ENCODE data around the gene ITPR3. TPM values are rescaled to one million over a fixed set of nuclear protein-coding genes. Genes with fewer than 3 reads are reported as not detected.

Gene ITPR3
- total and polyA plus RNA-seq, 4 donors: 36.7 to 89.5 (median 44.4) TPM

DNA sequence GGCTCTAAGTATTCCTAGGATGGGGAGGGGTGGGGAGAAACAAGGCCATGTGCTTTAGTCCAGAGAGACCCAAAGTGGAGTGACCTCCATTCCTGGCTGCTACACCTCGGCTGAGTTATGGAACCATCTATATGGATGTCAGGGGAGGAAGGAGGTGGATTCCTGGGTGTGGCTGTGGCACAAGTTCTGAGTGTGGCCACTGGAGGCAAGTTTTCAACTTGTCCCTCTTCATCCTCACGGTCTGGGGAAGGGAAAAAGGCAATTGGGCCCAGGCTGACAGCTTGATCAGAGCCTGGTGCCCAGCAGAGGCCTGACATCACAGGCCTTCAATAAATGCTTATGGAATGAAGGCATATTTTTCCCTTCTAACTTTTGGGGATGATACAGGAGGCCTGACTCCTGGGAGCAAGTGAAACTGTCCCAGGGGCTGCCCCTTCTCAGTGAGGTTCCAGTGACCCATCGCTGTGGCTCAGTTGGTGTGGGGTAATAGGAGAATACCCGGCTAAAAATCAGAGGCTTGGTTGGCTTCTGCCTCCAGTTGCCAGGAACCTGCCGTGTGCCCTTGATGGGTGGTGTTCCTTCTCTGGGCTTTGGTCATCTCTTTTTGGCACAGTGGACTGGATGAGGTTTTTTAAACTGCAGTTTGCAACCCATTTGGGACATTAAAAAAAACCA lies 1.8 kb upstream of the ITPR3 start:
- Histone ChIP-seq H3K36me3 (ENCODE audit: control insufficient read depth in 4 of 4, insufficient read depth in 4 of 4, low read length in 4 of 4) (peaks cover 0 to 4% (median 0%) of the 10 kb centered on the region in 4 donors), H3K4me1 (ENCODE audit: control insufficient read depth in 5 of 5, insufficient read depth in 5 of 5, low read length in 5 of 5) (peaks cover 0 to 35% (median 6%) of the 10 kb centered on the region in 5 donors), H3K27ac (ENCODE audit: low read depth in 1 of 2, low read length in 1 of 2) (peak overlapping the region in 1 of 2 donors; percentile 76), H3K4me3 (no peak overlapping the region), H3K9me3 (ENCODE audit: control insufficient read depth in 4 of 4, insufficient read depth in 3 of 4, low read length in 3 of 4) (no peaks in the 10 kb centered on the region), H3K27me3 (ENCODE audit: control insufficient read depth in 3 of 3, insufficient read depth in 3 of 3, low read length in 2 of 3) (no peaks in the 10 kb centered on the region), H3K9ac (ENCODE audit: insufficient read depth in 1 of 2, low read length in 2 of 2) (no peak overlapping the region)
- no peak for TF ChIP-seq CTCF (IDR thresholded peaks at IDR 0.05; ENCODE audit: control extremely low read depth, extremely low read depth)
- WGBS, 2 donors: 40 to 54% methylated on average over 5 of the region's 5 CpGs
- no peak for ATAC-seq (ENCODE audit: insufficient read depth, low FRiP score)
- DNase-seq: no peak

- peaks cover 0 to 36% (median 6%) of the 10 kb centered on the region in 5 donors for H3K4me1 ChIP-seq (ENCODE audit: control insufficient read depth in 5 of 5, insufficient read depth in 5 of 5, low read length in 5 of 5)
These were observed 815 bp upstream of the ITPR3 start for GRCh38 chr6:33620158-33620855.

GRCh38 chr6:33621711-33622388 lies 728 bp downstream of the ITPR3 start:
- peak overlapping the region; percentile 32 to 37 for H3K9ac ChIP-seq (ENCODE audit: insufficient read depth in 1 of 2, low read length in 2 of 2)
- no peaks in the 10 kb centered on the region for H3K9me3 ChIP-seq (ENCODE audit: control insufficient read depth in 4 of 4, insufficient read depth in 3 of 4, low read length in 3 of 4)
- no peak for TF ChIP-seq CTCF (IDR thresholded peaks at IDR 0.05; ENCODE audit: control extremely low read depth, extremely low read depth)
- H3K27ac ChIP-seq (ENCODE audit: low read depth in 1 of 2, low read length in 1 of 2): peak overlapping the region; percentile 90 to 96
- ATAC-seq (ENCODE audit: insufficient read depth, low FRiP score) (peak; percentile 46), DNase-seq (peak; percentile 66 to 84 (median 83))
- H3K36me3 ChIP-seq (ENCODE audit: control insufficient read depth in 4 of 4, insufficient read depth in 4 of 4, low read length in 4 of 4): peaks cover 0 to 4% (median 1%) of the 10 kb centered on the region in 4 donors
- peaks cover 0 to 36% (median 6%) of the 10 kb centered on the region in 5 donors for H3K4me1 ChIP-seq (ENCODE audit: control insufficient read depth in 5 of 5, insufficient read depth in 5 of 5, low read length in 5 of 5)
- WGBS, 2 donors: 7 to 10% methylated on average over 35 to 39 of the region's 39 CpGs
- H3K4me3 ChIP-seq: peak overlapping the region; percentile 64
- H3K27me3 ChIP-seq (ENCODE audit: control insufficient read depth in 3 of 3, insufficient read depth in 3 of 3, low read length in 2 of 3): no peaks in the 10 kb centered on the region

More at GRCh38 chr6:33620158-33620855, 815 bp upstream of the ITPR3 start:
- Histone ChIP-seq H3K9ac (ENCODE audit: insufficient read depth in 1 of 2, low read length in 2 of 2) (peak overlapping the region; percentile 63 to 76), H3K9me3 (ENCODE audit: control insufficient read depth in 4 of 4, insufficient read depth in 3 of 4, low read length in 3 of 4) (no peaks in the 10 kb centered on the region), H3K4me3 (peak overlapping the region; percentile 64), H3K36me3 (ENCODE audit: control insufficient read depth in 4 of 4, insufficient read depth in 4 of 4, low read length in 4 of 4) (peaks cover 0 to 4% (median 0%) of the 10 kb centered on the region in 4 donors), H3K27me3 (ENCODE audit: control insufficient read depth in 3 of 3, insufficient read depth in 3 of 3, low read length in 2 of 3) (no peaks in the 10 kb centered on the region), H3K27ac (ENCODE audit: low read depth in 1 of 2, low read length in 1 of 2) (peak overlapping the region; percentile 84 to 90)
- peak; percentile 73 to 88 (median 85) for DNase-seq
- ATAC-seq (ENCODE audit: insufficient read depth, low FRiP score): no peak
- 0% methylated on average over 29 of the region's 29 CpGs for WGBS, 2 donors
- TF ChIP-seq CTCF (IDR thresholded peaks at IDR 0.05; ENCODE audit: control extremely low read depth, extremely low read depth): no peak
